Measurements from ENCODE around the gene TMEM141. TPM values are rescaled to one million over a fixed set of nuclear protein-coding genes. Genes with fewer than 3 reads are reported as not detected.
"Not testable (repeated sequence)": the region's sequence is repeated elsewhere in the genome, so short reads cannot be mapped to it uniquely, and the experiment has no call there.

The TMEM141 gene
- total RNA-seq, 2 experiments from 2014 or later: 43.2 to 70.2 TPM

- intact Hi-C loops (cut with micrococcal nuclease; ENCODE audit: unreplicated experiment): no loop called here
- no TSS peak for BruUV-seq (replicated peaks)
- TF ChIP-seq EZH2phosphoT487 (IDR thresholded peaks at IDR 0.05; ENCODE audit: borderline replicate concordance, low read depth, low read length) (no peak), CTCF (conservative IDR thresholded peaks at IDR 0.05; ENCODE audit: low read length) (no peak)
- no peaks in the 10 kb centered on the region for H3K79me2 ChIP-seq (ENCODE audit: insufficient read depth, low read depth, low read length)
- ChIA-PET POLR2A (no interaction called here), CTCF (ENCODE audit: unreplicated experiment) (no interaction called here)
- peaks cover under 1% of the 10 kb centered on the region for H3K4me1 ChIP-seq (ENCODE audit: insufficient read depth, low read length, poor library complexity, severe bottlenecking)
- no peak overlapping the region for H3K4me2 ChIP-seq (ENCODE audit: low read length)
- H4K20me1 ChIP-seq (ENCODE audit: insufficient read depth, low read length): no peaks in the 10 kb centered on the region
- no peaks in the 10 kb centered on the region for H3K36me3 ChIP-seq (ENCODE audit: insufficient read depth, low read length)
- H3K9me2 ChIP-seq (ENCODE audit: insufficient read depth, low read length): no peaks in the 10 kb centered on the region
- peaks cover 19% of the 10 kb centered on the region for H3K9me3 ChIP-seq (ENCODE audit: low read length)
- DNase-seq (ENCODE audit: low spot score): no peak
- no peak overlapping the region for H3K4me3 ChIP-seq (ENCODE audit: low read depth, low read length, poor library complexity, severe bottlenecking)
- H2AFZ ChIP-seq (ENCODE audit: low read length): no peak overlapping the region
- no peak overlapping the region for H3K27ac ChIP-seq (ENCODE audit: low read depth, low read length, poor library complexity, severe bottlenecking)
These were observed 36.4 kb upstream of the TMEM141 start for GRCh38 chr9:136754626-136755301.

- BruUV-seq (replicated peaks); H2AFZ ChIP-seq (ENCODE audit: low read length); H3K36me3 ChIP-seq (ENCODE audit: insufficient read depth, low read length); H3K27ac ChIP-seq (ENCODE audit: low read depth, low read length, poor library complexity, severe bottlenecking); intact Hi-C loops (cut with micrococcal nuclease; ENCODE audit: unreplicated experiment); POLR2A ChIA-PET; H3K4me1 ChIP-seq (ENCODE audit: insufficient read depth, low read length, poor library complexity, severe bottlenecking); CTCF ChIA-PET (ENCODE audit: unreplicated experiment); DNase-seq (ENCODE audit: low spot score); H3K9me2 ChIP-seq (ENCODE audit: insufficient read depth, low read length); H3K4me2 ChIP-seq (ENCODE audit: low read length); H3K4me3 ChIP-seq (ENCODE audit: low read depth, low read length, poor library complexity, severe bottlenecking); H3K79me2 ChIP-seq (ENCODE audit: insufficient read depth, low read depth, low read length); H4K20me1 ChIP-seq (ENCODE audit: insufficient read depth, low read length): not testable (repeated sequence)
- peaks cover 19% of the 10 kb centered on the region for H3K9me3 ChIP-seq (ENCODE audit: low read length)
These were observed 35.6 kb upstream of the TMEM141 start for GRCh38 chr9:136755302-136756133.

- BruUV-seq (replicated peaks): no TSS peak
- Histone ChIP-seq H4K20me1 (ENCODE audit: insufficient read depth, low read length) (no peaks in the 10 kb centered on the region), H3K4me1 (ENCODE audit: insufficient read depth, low read length, poor library complexity, severe bottlenecking) (no peaks in the 10 kb centered on the region), H3K27ac (ENCODE audit: low read depth, low read length, poor library complexity, severe bottlenecking) (no peak overlapping the region), H3K9me2 (ENCODE audit: insufficient read depth, low read length) (no peaks in the 10 kb centered on the region), H3K4me2 (ENCODE audit: low read length) (no peak overlapping the region), H3K4me3 (ENCODE audit: low read depth, low read length, poor library complexity, severe bottlenecking) (no peak overlapping the region), H3K9me3 (ENCODE audit: low read length) (peaks cover 17% of the 10 kb centered on the region), H3K79me2 (ENCODE audit: insufficient read depth, low read depth, low read length) (no peaks in the 10 kb centered on the region), H3K36me3 (ENCODE audit: insufficient read depth, low read length) (no peaks in the 10 kb centered on the region), H2AFZ (ENCODE audit: low read length) (no peak overlapping the region)
- POLR2A ChIA-PET: no interaction called here
- TF ChIP-seq EZH2phosphoT487 (IDR thresholded peaks at IDR 0.05; ENCODE audit: borderline replicate concordance, low read depth, low read length) (no peak), CTCF (conservative IDR thresholded peaks at IDR 0.05; ENCODE audit: low read length) (no peak)
- no peak for DNase-seq (ENCODE audit: low spot score)
- intact Hi-C loops (cut with micrococcal nuclease; ENCODE audit: unreplicated experiment): no loop called here
- CTCF ChIA-PET (ENCODE audit: unreplicated experiment): no interaction called here
These were observed 35.1 kb upstream of the TMEM141 start for GRCh38 chr9:136756134-136756438.
